ENCODE results near the gene APIP. TPM values are rescaled to one million over a fixed set of nuclear protein-coding genes. Genes with fewer than 3 reads are reported as not detected.
"Not testable (repeated sequence)": the region's sequence is repeated elsewhere in the genome, so short reads cannot be mapped to it uniquely, and the experiment has no call there.

APIP gene
- polyA plus RNA-seq, 1 experiment, result 10.0 TPM

DNA sequence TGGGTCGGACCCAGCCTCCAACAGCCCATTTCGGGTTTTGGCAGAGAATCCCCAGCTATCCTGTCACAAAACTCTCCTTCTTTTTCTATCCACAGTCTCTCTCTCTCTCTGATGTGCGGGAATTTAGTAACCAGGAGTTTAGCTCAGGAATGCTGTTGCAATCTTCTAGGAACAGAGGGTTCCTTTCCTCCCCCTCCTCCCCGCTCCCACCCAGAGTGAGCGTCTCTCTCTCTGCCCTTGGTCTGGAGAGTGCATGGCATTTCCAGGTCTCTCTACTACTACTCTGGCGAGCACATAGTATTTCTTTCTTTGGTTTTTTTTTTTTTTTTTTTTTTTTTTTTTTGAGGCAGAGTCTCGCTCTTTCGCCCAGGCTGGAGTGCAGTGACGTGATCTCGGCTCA lies 17.7 kb downstream of the APIP start:
- no peaks in the 10 kb centered on the region for H3K27me3 ChIP-seq (ENCODE audit: control insufficient read depth, insufficient read depth, low read length)
- CTCF ChIA-PET, result interaction anchor here (1.9 to 2.1 kb wide), 2 partner anchors 312 to 386 kb away, joined by 7 to 9 read pairs; partner anchors contain the start of gene ELF5
- DNase-seq (ENCODE audit: low read depth), result no peak

DNA sequence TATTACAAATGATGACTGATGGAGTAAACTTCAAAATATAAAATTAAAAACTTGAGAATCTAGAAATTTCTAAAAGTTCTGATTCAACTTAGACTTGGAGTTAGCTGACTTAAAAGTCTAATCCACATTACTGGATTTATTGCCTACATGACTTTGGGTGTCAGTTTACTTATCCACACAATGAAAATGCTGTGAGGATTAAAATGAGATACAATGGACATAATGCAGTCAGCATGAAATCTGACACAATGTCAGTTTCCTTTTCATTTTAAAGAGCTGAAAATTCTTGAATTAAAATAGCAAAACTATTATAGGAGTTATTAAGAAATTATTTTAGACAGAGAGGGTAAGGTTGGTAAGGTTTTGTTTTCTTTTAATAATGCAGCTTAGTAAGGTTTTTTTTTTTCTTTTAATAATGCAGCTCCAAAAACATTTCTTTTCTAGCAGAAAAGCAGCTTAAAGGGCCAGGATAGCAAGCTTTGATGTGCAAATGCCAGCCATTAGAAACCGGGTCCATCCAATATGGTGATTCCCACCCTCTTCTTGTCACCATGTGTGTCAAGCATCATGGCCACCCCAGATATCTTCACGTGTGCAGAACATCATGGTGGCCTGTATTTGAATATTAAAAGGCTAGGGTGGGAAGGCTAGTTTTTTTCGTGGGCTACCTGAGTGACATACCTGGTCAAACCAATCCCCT lies 18.9 kb downstream of the APIP start:
- no peaks in the 10 kb centered on the region for H3K27me3 ChIP-seq (ENCODE audit: control insufficient read depth, insufficient read depth, low read length)
- CTCF ChIA-PET, result interaction anchor here (1.9 to 2.1 kb wide), 2 partner anchors 311 to 384 kb away, joined by 7 to 9 read pairs; partner anchors contain the start of gene ELF5
- no peak for DNase-seq (ENCODE audit: low read depth)
- no peak overlapping the region for H3K4me3 ChIP-seq (ENCODE audit: low read depth, low read length)
- H3K36me3 ChIP-seq (ENCODE audit: control insufficient read depth, insufficient read depth, low read length), result no peaks in the 10 kb centered on the region
- TF ChIP-seq, protein P1, sequence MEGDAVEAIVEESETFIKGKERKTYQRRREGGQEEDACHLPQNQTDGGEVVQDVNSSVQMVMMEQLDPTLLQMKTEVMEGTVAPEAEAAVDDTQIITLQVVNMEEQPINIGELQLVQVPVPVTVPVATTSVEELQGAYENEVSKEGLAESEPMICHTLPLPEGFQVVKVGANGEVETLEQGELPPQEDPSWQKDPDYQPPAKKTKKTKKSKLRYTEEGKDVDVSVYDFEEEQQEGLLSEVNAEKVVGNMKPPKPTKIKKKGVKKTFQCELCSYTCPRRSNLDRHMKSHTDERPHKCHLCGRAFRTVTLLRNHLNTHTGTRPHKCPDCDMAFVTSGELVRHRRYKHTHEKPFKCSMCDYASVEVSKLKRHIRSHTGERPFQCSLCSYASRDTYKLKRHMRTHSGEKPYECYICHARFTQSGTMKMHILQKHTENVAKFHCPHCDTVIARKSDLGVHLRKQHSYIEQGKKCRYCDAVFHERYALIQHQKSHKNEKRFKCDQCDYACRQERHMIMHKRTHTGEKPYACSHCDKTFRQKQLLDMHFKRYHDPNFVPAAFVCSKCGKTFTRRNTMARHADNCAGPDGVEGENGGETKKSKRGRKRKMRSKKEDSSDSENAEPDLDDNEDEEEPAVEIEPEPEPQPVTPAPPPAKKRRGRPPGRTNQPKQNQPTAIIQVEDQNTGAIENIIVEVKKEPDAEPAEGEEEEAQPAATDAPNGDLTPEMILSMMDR (IDR thresholded peaks at IDR 0.05; ENCODE audit: insufficient read depth, low read depth, low read length), result no peak
- POLR2A ChIA-PET, result no interaction called here

More for the DNA sequence above, 17.7 kb downstream of the APIP start:
- Histone ChIP-seq H3K4me3 (ENCODE audit: low read depth, low read length) (no peak overlapping the region), H3K36me3 (ENCODE audit: control insufficient read depth, insufficient read depth, low read length) (no peaks in the 10 kb centered on the region)
- TF ChIP-seq, protein P1 (IDR thresholded peaks at IDR 0.05; ENCODE audit: insufficient read depth, low read depth, low read length), result no peak
- POLR2A ChIA-PET, result no interaction called here

DNA sequence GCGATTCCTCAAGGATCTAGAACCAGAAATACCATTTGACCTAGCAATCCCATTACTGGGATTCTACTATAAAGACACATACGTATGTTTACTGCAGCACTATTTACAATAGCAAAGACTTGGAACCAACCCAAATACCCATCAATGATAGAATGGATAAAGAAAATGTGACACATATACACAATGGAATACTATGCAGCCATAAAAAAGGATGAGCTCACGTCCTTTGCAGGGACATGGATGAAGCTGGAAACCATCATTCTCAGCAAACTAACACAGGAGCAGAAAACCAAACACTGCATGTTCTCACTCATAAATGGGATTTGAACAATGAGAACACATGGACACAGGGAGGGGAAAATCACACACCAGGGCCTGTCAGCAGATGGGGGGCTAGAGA lies 20.0 kb downstream of the APIP start:
- DNase-seq (ENCODE audit: low read depth); CTCF ChIA-PET; H3K36me3 ChIP-seq (ENCODE audit: control insufficient read depth, insufficient read depth, low read length); POLR2A ChIA-PET; H3K4me3 ChIP-seq (ENCODE audit: low read depth, low read length); H3K27me3 ChIP-seq (ENCODE audit: control insufficient read depth, insufficient read depth, low read length): not testable (repeated sequence)

DNA sequence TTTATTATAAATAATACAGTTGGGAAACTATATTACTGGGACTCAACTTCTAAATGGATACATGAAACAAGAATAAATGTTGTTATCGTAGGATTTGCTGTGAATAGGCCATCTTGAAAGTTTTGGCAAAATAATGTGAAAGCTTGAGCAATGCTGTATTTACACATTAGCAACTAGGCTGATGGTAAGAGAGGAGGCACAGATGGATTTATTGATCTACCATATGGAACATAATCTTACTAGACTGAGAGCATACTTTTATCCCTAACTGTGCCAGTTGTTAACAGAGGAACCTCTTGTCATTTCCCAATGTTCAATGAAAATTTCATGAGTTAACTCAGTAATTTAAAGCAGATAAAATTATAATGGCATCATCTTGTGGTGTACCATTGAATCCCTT lies 22.8 kb downstream of the APIP start:
- CTCF ChIA-PET, result interaction anchor here (2.9 to 4.6 kb wide), 2 partner anchors 306 to 380 kb away, joined by 24 to 57 read pairs; partner anchors contain the start of gene ELF5
- DNase-seq (ENCODE audit: low read depth), result no peak
- no peaks in the 10 kb centered on the region for H3K36me3 ChIP-seq (ENCODE audit: control insufficient read depth, insufficient read depth, low read length)
- no peaks in the 10 kb centered on the region for H3K27me3 ChIP-seq (ENCODE audit: control insufficient read depth, insufficient read depth, low read length)
- TF ChIP-seq, protein P1 (IDR thresholded peaks at IDR 0.05; ENCODE audit: insufficient read depth, low read depth, low read length), result no peak
- POLR2A ChIA-PET, result no interaction called here
- H3K4me3 ChIP-seq (ENCODE audit: low read depth, low read length), result no peak overlapping the region

DNA sequence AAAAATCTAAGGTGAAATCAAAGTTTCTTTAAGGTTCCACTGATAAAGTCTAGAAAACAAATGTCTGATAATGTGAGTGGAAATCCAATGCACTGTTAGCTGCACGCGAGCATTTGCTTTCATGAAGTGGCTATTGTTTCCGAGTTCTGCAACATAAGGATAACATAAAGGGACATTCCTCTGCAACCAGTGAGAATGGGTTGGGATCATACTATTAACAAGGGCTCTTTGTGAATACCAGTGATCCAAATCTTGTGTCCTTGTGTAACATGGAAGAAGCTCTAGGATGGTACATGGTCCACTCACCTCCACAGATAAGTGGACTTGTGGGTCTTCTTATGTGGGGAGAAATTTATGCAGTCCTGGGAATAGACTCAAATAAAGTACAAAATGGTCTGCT lies 24.6 kb downstream of the APIP start:
- ChIA-PET CTCF (interaction anchor here (0.8 to 4.6 kb wide), 11 partner anchors 8 to 378 kb away, joined by 3 to 57 read pairs (median 5); partner anchors contain the start of gene ELF5), POLR2A (no interaction called here)
- H3K4me3 ChIP-seq (ENCODE audit: low read depth, low read length), result no peak overlapping the region

More for the DNA sequence above, 24.6 kb downstream of the APIP start:
- Histone ChIP-seq H3K36me3 (ENCODE audit: control insufficient read depth, insufficient read depth, low read length) (no peaks in the 10 kb centered on the region), H3K27me3 (ENCODE audit: control insufficient read depth, insufficient read depth, low read length) (no peaks in the 10 kb centered on the region)
- TF ChIP-seq, protein P1 (IDR thresholded peaks at IDR 0.05; ENCODE audit: insufficient read depth, low read depth, low read length), result no peak
- no peak for DNase-seq (ENCODE audit: low read depth)
